RWPE1 (cell line): Measurements from ENCODE around the gene SLC47A1.

Experiments used
- CTCF ChIA-PET: fragments of 350-600 bp; sonication (Branson Sonifier 250); formaldehyde crosslinking; extraction: SDS; loops from one replicate; lab custom pipeline; 2021; lab: Yijun Ruan, JAX
- POLR2A ChIA-PET: fragments of 400-600 bp; formaldehyde crosslinking; extraction: SDS; loops from one replicate; lab custom pipeline; 2020; ENCODE audit warnings: antibody characterized with exemption; ENCODE audit not compliant: low non-redundant PET; lab: Yijun Ruan, JAX
- DNase-seq: peaks from one replicate; pipeline ENCODE4 v3.0.0; 2012; ENCODE audit warnings: low spot score
- H3K27ac ChIP-seq: fragments of 450-650 bp; 2 replicates; pipeline ENCODE4 v1.5.1; 2017
- TF ChIP-seq, protein P1 (sequence below): fragments of 450-650 bp; conservative IDR thresholded peaks from 2 replicates; pipeline ENCODE4 v1.5.1; 2017; ENCODE audit warnings: low read depth, mild to moderate bottlenecking

SLC47A1 gene

DNA sequence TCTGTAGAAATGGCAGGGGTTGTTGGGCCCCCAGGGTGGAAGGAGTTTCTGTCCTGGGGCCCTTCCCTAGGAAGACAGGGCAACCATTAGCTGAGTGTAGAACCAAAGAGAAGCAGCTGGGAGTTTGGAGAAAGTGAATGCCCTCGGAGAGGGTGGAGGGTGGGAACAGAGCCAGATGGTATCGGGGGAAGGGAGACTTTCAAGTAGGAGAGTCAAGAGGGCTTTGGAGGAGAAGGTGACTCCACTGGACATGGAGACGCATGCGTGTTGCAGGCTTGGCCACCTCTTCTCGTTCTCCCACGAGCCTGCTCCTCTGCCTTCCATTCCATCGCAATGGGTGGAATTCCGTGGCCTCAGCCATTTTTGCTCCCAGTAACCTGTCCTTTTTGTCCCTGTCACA is 19.4 kb downstream of the SLC47A1 start:
- CTCF ChIA-PET: interaction anchor here (0.6 kb wide), 1 partner anchor 303 kb away, joined by 3 read pairs; no protein-coding TSS in a partner anchor
- POLR2A ChIA-PET: no interaction called here
- TF ChIP-seq, protein P1, sequence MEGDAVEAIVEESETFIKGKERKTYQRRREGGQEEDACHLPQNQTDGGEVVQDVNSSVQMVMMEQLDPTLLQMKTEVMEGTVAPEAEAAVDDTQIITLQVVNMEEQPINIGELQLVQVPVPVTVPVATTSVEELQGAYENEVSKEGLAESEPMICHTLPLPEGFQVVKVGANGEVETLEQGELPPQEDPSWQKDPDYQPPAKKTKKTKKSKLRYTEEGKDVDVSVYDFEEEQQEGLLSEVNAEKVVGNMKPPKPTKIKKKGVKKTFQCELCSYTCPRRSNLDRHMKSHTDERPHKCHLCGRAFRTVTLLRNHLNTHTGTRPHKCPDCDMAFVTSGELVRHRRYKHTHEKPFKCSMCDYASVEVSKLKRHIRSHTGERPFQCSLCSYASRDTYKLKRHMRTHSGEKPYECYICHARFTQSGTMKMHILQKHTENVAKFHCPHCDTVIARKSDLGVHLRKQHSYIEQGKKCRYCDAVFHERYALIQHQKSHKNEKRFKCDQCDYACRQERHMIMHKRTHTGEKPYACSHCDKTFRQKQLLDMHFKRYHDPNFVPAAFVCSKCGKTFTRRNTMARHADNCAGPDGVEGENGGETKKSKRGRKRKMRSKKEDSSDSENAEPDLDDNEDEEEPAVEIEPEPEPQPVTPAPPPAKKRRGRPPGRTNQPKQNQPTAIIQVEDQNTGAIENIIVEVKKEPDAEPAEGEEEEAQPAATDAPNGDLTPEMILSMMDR: no peak
- no peak overlapping the region for H3K27ac ChIP-seq
- no peak for DNase-seq

DNA sequence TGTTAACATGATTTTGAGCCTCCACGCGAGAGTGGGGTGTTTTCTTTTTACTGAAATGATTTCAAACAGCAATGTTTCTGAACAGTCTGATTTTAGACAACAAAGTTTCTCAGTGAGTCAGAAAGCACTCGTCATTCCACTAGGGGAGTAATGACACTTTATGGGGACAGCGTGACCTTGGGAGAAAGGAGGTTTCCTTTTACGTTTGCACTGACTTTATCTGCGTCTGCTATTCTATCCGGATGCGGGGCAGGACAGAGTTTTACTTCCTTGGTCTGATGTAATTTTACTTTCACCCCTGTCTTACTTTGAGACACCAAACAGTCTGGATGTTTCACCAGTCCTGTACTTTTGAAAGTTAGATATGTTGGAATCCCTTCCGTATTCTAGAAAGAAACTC is 20.7 kb downstream of the SLC47A1 start:
- CTCF ChIA-PET: interaction anchor here (0.5 kb wide), 1 partner anchor 690 kb away, joined by 3 read pairs; no protein-coding TSS in a partner anchor
- TF ChIP-seq, protein P1: no peak
- POLR2A ChIA-PET: no interaction called here
- DNase-seq: no peak
- H3K27ac ChIP-seq: no peak overlapping the region

DNA sequence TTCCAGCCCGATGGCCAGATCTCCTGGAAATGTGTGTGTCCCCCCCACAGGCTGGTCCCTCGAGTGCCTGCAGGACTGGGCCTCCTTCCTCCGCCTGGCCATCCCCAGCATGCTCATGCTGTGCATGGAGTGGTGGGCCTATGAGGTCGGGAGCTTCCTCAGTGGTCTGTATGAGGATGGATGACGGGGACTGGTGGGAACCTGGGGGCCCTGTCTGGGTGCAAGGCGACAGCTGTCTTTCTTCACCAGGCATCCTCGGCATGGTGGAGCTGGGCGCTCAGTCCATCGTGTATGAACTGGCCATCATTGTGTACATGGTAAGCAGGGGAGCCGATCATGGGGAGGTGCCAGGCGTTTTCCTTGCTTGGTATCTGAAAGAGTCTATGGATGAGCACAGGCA is 22.1 kb downstream of the SLC47A1 start:
- ChIA-PET POLR2A (no interaction called here), CTCF (no interaction called here)
- TF ChIP-seq, protein P1: no peak
- DNase-seq: no peak
- H3K27ac ChIP-seq: no peak overlapping the region

DNA sequence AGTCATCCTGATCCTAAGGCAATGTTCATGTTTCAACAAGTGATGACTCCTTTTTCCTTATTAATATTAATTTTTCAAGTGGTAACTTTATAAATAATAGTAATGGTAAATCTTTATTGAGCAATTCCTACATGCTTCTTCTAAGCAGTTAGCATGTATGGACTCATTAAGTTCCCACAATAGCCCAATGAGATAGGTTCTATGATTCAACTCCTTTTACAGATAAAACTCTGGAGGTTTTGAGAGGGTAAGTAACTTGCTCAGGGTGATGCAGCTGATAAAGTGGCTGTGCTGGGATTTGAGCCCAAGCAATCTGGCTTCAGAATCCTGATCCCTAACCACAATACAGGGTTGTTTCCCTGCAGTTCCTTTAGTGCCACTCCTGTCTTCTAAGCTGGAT is 25.3 kb downstream of the SLC47A1 start:
- ChIA-PET CTCF (interaction anchor here (0.9 kb wide), 1 partner anchor 12 kb away, joined by 3 read pairs; no protein-coding TSS in a partner anchor), POLR2A (no interaction called here)
- H3K27ac ChIP-seq: no peak overlapping the region
- TF ChIP-seq, protein P1: no peak
- no peak for DNase-seq

DNA sequence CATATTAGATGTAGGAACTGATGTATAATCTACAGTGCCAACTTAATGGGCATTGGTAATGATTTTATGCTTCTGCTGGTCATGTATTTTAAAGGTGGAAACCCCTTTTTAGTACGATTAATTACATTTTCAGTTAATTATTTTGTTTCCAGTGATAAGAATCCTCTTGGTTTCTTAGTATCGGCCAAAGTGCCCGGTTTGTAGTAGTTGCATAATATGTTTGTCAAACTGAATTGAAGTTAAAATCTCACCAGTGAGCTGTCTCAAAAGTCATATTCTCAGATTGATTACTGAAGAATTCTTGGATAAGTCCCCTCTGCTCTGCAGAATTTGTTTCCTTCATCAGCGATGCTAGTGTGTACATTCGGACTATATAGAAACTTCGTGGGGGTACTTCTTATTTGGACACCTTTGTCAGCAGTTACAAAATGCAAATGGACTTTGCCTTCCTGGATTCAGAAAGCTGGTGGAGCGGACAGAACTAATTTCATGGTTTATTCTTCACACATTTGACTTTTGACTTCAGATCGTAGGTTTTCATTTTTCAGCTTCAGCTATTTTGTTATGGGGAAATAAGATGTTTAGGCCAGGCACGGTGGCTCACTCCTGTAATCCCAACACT is 28.2 kb downstream of the SLC47A1 start:
- H3K27ac ChIP-seq: no peak overlapping the region
- TF ChIP-seq, protein P1: no peak
- CTCF ChIA-PET: no interaction called here
- DNase-seq: no peak
- POLR2A ChIA-PET: no interaction called here

DNA sequence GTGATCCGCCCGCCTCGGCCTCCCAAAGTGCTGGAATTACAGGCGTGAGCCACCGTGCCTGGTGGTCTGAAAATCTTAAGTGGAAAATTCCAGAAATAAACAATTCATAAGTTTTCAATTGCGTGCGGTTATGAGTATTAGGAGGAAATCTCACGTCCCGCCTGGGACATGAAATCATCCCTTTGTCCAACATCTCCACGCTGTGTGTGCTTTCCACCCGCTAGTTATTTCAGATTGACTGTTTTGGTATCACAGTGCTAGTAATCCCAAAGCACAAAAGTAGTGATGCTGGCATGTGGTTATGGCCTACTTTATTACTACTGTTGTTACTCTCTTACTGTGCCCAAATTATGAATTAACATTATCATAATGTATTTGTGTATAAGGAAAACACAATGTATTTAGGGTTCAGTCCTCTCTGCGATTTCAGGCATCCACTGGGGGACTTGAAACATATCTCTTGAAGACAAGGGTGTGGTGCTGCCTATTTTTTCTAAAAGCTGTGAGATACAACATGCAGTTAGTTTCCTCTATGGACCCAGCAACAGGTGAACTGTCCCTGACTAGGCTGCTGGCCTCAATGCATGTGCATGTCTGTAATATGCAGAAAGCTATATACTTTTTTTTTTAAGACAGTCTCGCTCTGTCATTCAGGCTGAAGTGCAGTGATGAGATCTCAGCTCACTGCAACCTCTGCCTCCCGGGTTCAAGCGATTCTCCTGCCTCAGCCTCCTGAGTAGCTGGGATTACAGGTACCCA is 32.3 kb downstream of the SLC47A1 start:
- ChIA-PET CTCF (interaction anchor here (0.5 to 0.6 kb wide), 2 partner anchors 9 to 225 kb away, joined by 3 read pairs; no protein-coding TSS in a partner anchor), POLR2A (no interaction called here)
- DNase-seq: no peak
- H3K27ac ChIP-seq: no peak overlapping the region
- TF ChIP-seq, protein P1: no peak
